DND-41 (cell line): ENCODE measurements around the gene CD4.

Source experiments
- ATAC-seq: fragments of 200-7000 bp; cut with Tn5 transposase; 3 replicates; pipeline ENCODE4 v1.9.1; 2021; ENCODE audit warnings: low read depth; ENCODE audit not compliant: insufficient read depth
- DNase-seq: peaks from one replicate; pipeline ENCODE4 v3.0.0-alpha.2; 2020
- H2AFZ ChIP-seq: 2 replicates; pipeline ENCODE4 v1.6.0; 2012; ENCODE audit warnings: low read depth, low read length
- H3K27ac ChIP-seq: 2 replicates; pipeline ENCODE4 v1.5.1; 2012; ENCODE audit warnings: low read length, inconsistent platforms
- H3K27me3 ChIP-seq: fragments of 200-600 bp; sonication (generic); 2 replicates; pipeline ENCODE4 v1.6.0; 2012; ENCODE audit warnings: low read length, mild to moderate bottlenecking, inconsistent platforms; ENCODE audit not compliant: insufficient read depth, poor library complexity
- H3K36me3 ChIP-seq: 2 replicates; pipeline ENCODE4 v1.5.1; 2012; ENCODE audit warnings: low read length, inconsistent platforms; ENCODE audit not compliant: insufficient read depth
- H3K4me1 ChIP-seq: 2 replicates; pipeline ENCODE4 v1.5.1; 2012; ENCODE audit warnings: mild to moderate bottlenecking, low read length; ENCODE audit not compliant: insufficient read depth
- H3K4me2 ChIP-seq: 2 replicates; pipeline ENCODE4 v1.6.0; 2012; ENCODE audit warnings: mild to moderate bottlenecking, moderate library complexity, low read length, inconsistent platforms; ENCODE audit not compliant: insufficient read depth
- H3K4me3 ChIP-seq, 2 experiments: fragments of 200-600 bp in 1 of 2; shearing (Covaris generic) in 1 of 2; 2 replicates each; pipeline ENCODE4 v1.5.1; 2012 to 2016; ENCODE audit warnings: inconsistent platforms in 2 of 2, low read length in 2 of 2, mild to moderate bottlenecking in 2 of 2, low read depth in 1 of 2, moderate library complexity in 1 of 2
- H3K79me2 ChIP-seq: 2 replicates; pipeline ENCODE4 v1.6.0; 2012; ENCODE audit warnings: low read length, inconsistent platforms; ENCODE audit not compliant: insufficient read depth
- H3K9ac ChIP-seq: 2 replicates; pipeline ENCODE4 v1.6.0; 2012; ENCODE audit warnings: low read depth, mild to moderate bottlenecking, inconsistent platforms, low read length, moderate library complexity
- H3K9me3 ChIP-seq: 2 replicates; pipeline ENCODE4 v1.5.1; 2012; ENCODE audit warnings: low read length, moderate library complexity, mild to moderate bottlenecking, inconsistent platforms; ENCODE audit not compliant: insufficient read depth, severe bottlenecking
- H4K20me1 ChIP-seq: 2 replicates; pipeline ENCODE4 v1.6.0; 2012; ENCODE audit warnings: low read length; ENCODE audit not compliant: insufficient read depth
- CTCF ChIP-seq: IDR thresholded peaks from 2 replicates; pipeline ENCODE4 v1.5.1; 2012; ENCODE audit warnings: borderline replicate concordance, low read length, moderate library complexity, mild to moderate bottlenecking; ENCODE audit not compliant: poor library complexity, severe bottlenecking; ENCODE audit errors: extremely low read depth
- EZH2 ChIP-seq: IDR thresholded peaks from 3 replicates; pipeline ENCODE4 v1.6.1; 2012; ENCODE audit warnings: borderline replicate concordance, low read depth, mild to moderate bottlenecking, moderate library complexity, low read length, inconsistent platforms; ENCODE audit not compliant: severe bottlenecking

Gene CD4

GRCh38 chr12:6860942-6861341 is 71.6 kb downstream of the CD4 start:
- H3K9me3 ChIP-seq: no peaks in the 10 kb centered on the region
- no peak overlapping the region for H3K9ac ChIP-seq
- no peak for DNase-seq
- no peaks in the 10 kb centered on the region for H3K27me3 ChIP-seq
- peaks cover 96% of the 10 kb centered on the region for H3K36me3 ChIP-seq
- H3K4me3 ChIP-seq: no peak overlapping the region
- TF ChIP-seq EZH2 (no peak), CTCF (no peak)
- no peaks in the 10 kb centered on the region for H3K4me1 ChIP-seq
- ATAC-seq: no peak
- no peak overlapping the region for H3K4me2 ChIP-seq
- H2AFZ ChIP-seq: no peak overlapping the region
- 0 out of 2 replicates have a peak, but pooled peaks cover under 1% of the 10 kb centered on the region for H3K79me2 ChIP-seq
- H3K27ac ChIP-seq: no peak overlapping the region
- peaks cover 3% of the 10 kb centered on the region; the same call in 1 of the 2 replicates for H4K20me1 ChIP-seq

GRCh38 chr12:6861391-6861790 is 72.1 kb downstream of the CD4 start:
- Histone ChIP-seq H3K9ac (no peak overlapping the region), H2AFZ (no peak overlapping the region), H3K27ac (no peak overlapping the region), H3K4me3 (no peak overlapping the region), H3K27me3 (no peaks in the 10 kb centered on the region), H3K79me2 (no peaks in the 10 kb centered on the region), H3K4me1 (peaks cover 1% of the 10 kb centered on the region; the same call in 1 of the 2 replicates), H3K4me2 (no peak overlapping the region), H4K20me1 (peaks cover 2% of the 10 kb centered on the region; the same call in 1 of the 2 replicates), H3K36me3 (peaks cover 95% of the 10 kb centered on the region), H3K9me3 (no peaks in the 10 kb centered on the region)
- DNase-seq (no peak), ATAC-seq (no peak)
- TF ChIP-seq EZH2 (no peak), CTCF (no peak)

DNA sequence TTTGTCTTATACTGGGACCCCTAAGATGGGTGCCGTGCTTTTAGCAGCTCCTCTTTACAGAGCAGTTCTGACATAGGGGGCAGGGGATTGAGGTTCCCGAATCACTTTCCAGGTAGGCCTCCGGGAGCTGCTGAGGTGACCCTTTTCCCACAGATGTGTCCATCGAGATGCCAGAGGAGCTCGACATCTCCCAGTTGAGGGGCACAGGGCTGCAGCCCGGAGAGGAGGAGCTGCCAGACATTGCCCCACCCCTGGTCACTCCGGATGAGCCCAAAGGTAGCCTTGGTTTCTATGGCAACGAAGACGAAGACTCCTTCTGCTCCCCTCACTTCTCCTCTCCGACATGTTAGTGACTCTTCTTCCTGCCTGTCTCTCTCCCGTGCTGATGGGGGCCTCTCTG is 73.7 kb downstream of the CD4 start:
- ATAC-seq: no peak
- Histone ChIP-seq H2AFZ (no peak overlapping the region), H3K9ac (no peak overlapping the region), H3K27me3 (no peaks in the 10 kb centered on the region), H3K79me2 (peaks cover 7% of the 10 kb centered on the region), H3K4me1 (peaks cover 9% of the 10 kb centered on the region), H3K4me3 (no peak overlapping the region), H3K4me2 (no peak overlapping the region), H3K9me3 (no peaks in the 10 kb centered on the region), H4K20me1 (peaks cover 5% of the 10 kb centered on the region; the same call in 1 of the 2 replicates), H3K36me3 (peaks cover 83% of the 10 kb centered on the region), H3K27ac (no peak overlapping the region)
- DNase-seq: no peak
- no peak for TF ChIP-seq EZH2
- no peak for TF ChIP-seq CTCF
